ENCODE results near the gene KLHL29.

Gene KLHL29

DNA sequence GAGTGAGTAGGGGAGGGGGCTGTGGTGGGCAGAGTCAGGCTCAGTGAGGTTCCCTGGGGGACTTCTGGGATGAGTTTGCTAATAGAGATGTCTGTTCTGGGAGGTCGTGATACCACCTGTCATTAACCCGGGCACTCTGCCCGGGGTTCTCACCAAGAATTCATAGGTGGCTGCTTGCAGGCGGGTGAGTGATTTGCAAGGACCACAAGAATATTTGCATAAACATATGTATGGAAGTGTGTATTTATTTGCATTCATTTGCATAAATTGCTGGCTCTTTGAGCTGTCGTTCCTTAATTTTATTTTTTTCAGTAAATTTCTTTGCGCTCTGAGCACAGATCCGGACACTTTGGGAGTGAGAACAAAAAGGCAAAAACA, 282.0 kb downstream of the KLHL29 start:
- DNase-seq = no peak

DNA sequence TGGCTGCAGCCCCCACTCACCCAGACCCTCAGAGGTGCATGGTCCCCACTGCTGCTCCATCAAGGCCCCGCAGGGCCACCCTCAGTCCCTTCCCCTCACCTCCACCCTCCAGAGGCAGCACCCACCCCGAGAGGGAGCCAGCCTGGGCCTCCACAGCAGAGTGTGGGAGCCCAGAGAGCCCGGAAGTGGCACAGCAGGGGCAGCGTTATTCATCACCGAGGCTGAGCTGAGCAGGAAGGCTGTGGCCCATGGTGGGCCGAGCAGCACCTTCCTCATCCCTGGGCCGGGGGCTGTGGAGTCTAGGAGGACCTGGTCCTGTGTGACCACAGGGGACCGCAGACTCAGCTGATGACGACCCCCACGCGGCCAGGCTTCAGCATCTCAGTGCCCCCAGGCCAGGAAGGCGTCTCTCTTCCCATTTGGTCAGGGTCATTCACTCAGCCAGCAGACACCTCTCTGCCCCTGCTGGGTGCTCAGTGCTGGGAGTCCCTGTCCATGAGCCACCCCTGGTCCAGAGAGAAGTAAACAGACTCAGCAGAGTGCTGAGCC, 283.9 kb downstream of the KLHL29 start:
- no peak for DNase-seq

DNA sequence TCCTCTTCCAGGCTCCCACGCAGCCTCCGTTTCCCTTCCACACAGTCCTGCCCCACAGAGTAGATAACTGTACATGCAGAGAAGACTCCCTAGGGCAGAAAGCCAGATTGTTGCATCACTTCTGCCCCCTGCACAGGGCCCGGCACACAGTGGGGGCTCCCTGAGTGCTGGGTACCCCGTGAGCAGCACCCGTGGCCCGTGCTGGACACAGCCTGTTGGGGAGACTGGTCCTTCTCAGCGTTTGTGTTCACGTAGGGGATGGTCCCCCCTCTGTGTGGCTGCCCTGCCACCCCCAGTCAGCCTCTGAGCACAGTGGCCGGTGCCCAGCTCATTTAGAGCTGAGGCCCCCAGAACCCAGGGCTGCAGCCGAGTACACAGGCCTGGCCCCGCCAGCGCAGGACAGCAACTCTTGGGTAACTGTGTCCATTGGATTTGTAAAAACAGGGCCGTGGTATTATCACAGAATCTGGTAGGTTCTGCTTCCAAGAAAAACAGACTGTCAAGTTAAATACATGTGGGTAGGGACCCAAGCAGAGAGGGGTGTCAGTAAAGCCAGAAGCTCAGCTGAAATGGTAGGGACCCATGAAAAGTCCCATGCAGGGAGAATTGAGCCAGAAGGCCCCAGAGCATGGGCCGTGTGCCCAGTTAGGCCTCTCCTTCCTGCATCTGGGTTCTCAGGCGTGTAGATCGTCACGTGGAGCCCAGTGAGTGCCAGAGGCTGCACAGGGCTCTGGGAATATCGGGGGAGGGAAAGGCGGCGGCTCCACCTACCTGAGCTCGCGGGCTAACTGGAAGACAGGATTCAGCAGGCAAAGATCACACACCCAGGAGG, 284.6 kb downstream of the KLHL29 start:
- no peak for DNase-seq

DNA sequence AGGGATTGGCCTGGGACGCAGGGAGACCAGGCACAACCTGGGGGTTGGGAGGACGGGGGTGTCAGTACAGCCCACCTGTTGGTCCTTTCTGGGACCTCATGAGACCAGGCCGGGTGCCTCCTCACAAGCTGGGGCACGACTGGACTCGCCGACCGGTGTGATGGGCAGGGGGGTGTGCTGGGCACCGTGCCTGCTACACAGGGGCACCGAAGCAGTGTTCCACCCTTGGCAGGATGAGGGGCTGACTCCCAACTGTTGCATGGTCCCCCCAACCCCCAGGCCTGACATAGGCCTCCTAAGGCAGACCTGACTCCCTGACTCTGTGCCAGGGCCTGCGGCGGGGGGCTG, 285.2 kb downstream of the KLHL29 start:
- DNase-seq = no peak

DNA sequence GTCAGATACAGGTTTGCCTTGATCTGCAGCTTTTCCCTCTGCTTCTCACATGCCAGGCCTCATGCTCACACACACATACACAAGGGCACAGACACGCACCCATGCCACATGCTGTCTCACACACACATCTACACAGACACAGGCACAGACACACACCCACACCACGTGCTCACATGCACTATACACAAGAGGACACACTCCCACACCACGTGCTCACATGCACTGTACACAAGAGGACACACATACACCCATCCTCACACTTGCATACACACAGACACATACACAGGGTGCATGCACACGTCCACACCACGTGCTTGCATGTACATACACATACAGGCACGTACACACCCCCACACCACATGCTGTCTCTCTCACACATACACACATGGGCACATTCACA, 288.1 kb downstream of the KLHL29 start:
- no peak for DNase-seq

DNA sequence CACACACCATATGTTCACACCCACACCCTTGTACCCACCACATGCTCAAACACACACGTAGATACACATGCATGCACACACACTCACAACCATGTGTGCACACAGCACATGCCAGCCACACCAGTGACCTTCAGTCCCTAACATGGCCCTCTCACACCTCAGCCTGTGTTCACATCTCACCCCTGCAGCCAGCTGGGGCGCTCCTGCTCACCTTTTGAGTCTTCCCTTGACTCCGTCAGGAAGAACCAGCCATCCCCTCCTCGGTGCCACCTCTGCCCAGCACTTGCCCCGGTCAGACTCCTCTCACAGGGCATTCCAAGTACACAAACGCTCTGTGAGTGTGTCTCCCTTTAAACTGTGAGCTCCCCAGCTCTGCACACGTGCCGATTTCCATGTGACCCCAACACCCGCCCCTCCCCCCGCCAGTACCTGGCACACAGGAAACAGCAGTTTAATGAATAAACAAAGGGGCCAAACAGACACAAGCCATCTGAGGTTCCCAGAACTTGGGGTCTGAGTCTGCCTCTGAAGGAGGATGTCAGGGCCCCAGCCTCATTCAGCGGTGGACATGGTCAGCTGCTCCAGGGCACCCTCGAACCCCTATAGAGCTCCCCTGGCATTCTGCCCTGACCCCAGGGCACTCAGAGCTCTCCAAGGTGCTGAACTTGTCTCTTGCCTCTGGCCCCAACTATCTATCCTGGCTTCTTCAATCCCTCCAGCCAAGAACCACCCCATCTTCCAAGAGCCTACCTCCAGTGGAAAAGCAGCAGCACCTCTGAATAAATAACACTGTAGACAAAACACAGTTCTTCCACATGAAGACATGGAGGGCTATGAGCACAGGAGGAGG, 289.1 kb downstream of the KLHL29 start:
- DNase-seq = no peak

DNA sequence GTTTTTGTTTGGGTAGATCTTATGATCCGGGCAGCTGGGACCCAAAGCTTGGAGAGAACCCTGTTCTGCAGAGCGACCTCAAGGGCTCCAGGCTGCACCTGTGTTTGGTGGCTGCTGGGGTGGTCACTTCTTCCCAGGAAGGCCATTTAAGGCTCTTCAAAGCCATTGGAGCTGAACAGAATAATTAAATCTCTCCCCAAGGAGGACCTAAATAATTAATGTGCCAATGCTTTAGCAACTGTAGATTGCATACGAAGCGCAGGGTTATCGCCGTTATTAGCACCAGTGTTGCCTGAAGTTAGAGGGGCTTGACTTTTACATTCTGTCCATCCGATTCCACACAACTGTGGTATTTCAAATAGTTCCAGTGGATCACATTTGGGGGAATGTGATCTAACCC, 290.5 kb downstream of the KLHL29 start:
- no peak for DNase-seq

DNA sequence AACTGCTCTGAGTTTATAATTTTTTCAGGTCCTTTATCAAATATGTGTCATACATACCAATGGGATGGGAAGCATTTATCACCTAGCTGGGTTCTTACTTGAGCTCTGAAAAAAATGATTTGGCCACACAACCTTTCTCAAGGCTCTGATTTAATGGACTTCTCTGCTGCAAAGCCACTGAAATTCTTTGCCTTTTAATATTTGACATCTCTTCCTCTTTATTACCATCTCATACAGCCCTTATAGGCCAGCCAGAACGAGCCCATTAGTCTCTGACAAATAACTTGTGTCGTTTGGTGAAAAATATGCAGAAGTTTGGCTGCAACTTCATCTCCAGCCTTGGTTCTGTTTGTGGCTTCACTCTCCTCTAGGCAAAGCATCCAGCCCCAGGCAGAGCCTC, 292.9 kb downstream of the KLHL29 start:
- no peak for DNase-seq

DNA sequence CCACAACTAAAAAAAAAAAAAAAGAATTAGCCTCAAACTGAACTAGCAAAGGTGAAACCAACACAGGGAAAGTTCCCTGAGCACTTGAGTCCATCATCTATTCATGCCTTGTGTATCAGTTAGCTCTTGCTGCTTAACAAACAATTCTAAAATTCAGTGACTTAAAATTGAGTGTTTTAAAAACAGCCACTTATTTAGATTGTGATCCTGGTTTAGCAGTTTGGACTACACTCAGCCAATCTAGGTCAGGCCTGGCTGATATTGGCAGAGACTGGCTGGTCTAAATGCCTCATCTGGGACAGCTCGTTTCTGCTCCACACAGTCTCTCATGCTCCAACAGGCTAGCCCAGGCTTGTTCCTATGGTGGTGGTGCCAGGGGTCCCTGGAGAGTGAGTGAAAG, 294.1 kb downstream of the KLHL29 start:
- no peak for DNase-seq

DNA sequence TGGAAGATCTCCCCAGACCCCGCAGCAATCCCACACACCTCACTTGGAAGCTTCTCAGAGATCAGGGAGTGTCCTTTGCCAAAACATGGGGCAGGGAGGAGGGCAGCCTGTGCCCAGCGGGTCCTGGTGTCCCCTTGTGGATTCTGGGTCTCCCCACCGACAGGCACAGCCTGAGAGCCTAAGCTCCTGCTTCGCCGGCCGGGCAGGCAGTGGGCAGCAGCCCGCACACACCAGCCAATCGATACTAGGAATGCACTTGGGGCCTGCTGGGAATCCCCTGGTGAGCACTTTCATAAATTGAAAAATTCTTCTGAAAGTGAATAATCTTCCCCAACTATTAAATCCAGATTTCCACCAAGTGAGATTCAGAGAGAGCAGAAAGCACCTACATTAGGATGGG, 296.0 kb downstream of the KLHL29 start:
- no peak for DNase-seq

DNA sequence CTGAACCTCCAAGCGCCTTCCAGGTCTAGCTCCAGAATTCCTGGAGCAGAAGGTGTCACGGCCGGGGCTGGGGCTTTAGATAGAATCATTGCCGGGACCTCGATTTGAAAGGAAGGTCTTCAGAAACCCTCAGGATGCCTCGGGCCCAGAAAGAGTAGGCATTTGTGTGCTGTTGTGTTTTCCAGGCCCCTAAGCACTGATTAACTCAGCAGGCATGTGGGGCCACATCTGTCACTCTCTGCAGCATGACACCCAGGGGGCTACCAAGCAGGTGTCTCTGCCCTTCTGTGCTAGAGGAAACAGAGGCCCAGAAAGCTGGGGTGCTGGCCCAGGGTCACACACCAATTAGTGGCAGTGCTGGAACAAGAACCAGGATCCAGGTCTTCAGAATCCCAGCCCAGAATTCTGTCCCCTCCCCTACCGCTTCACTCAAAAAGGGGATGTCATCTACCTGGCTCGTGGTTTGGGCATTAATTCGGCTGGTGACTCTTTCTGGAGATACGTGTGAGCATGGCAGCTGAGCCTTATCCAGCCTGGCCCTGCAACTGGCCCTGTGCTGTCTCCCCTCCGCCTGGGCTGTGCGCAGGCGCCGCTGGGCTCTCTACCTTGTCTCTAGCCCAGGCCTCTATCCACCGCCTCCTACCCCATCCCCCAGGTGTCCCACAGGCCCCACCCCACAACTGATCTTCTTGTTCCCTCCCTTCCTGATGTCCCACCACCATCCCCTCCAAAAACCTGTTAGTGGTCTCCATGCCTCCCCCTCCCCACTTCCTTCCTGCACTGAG, 296.6 kb downstream of the KLHL29 start:
- DNase-seq = no peak

DNA sequence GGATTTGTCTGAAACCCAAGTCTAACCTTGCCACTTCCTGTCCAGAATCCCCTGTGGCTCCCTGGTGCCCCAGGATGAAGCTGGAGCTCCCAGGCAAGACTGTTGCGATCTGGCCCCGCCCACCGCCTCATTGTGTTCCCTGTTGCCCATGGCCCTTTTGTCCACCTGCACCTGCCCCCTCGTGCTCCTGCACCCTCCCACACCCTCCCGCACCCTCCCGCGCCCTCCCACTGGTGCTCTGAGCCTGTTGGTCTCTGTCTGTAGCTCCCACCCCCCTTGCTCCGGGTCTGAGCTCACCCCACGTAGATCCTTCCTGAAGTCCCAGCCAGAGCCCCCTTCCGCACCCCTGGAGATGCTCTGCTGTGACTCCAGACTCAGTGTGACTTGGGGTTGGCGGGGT, 297.5 kb downstream of the KLHL29 start:
- no peak for DNase-seq

DNA sequence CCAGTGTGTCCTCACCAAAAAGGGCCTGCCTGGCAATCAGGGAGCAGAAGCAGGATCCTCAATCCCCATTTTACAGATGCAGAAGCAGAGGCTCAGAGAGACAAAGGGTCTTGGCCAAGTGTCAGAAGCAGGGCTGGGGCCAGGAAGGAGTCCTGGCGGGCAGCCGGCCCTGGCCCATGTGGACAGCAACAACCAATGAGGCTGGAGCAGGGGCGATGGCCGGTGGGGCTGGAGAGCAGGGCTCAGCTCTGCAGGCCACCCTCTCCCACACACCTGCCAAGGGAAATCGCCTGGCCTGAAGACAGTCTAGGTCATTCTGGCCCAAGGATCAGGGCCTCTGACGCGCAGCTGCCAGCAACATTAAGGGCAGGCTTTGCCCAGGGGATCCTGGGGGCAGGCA, 298.0 kb downstream of the KLHL29 start:
- DNase-seq = no peak

DNA sequence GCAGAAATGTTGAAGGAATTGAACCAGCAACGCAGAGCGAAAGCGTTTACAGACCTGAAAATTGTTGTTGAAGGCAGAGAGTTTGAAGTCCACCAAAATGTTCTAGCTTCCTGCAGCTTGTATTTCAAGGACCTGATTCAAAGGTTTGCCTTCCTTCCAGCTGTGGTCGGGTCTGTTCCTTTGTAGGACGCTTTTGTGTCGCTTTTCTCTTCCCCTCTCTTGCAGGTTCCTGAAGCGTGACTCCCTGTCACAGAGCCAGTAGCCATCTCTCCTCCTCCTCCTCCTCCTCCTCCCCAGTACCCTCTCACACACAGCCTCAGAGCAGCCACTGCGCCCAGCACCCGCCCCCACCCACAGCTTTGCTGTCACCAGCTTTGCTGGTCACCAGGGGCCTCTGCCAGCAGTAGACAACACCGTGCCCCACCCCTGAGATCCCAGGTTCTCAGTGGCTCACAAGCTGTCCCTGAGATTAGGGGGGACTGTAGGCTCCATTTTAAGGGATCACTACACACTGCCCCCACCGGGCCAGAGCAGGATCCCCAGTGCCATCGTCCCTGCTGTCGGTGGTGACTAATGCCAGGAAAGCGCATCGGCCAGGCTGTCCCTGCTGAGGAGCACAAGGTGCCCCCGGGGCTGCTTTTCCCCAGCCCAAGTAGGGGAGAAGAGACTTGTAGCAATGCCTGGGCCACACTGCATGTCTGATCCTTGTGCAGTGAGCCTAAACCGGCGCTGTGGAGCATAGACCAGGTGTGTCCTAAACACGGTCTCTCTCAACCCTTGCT, 299.6 kb downstream of the KLHL29 start:
- no peak for DNase-seq

DNA sequence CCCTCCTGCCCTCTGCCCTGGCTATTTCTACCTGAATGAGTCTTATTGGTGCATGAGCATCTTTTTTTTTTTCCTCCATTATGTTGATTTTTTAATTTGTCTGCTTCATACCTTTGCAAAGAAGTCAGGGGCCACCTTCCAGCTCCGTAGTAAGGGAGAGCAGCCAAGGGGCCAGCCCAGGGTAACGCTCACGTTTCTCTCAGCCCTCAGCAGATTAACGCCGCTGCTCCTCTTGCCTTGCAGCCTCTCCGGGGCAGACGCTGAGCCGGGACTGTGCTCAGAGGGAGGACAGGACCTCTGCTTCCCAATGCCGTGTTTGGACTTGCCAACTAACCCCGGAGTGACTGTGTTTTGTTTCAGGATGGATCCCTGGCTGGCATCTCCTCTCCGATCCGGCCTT, 300.2 kb downstream of the KLHL29 start:
- DNase-seq = no peak

DNA sequence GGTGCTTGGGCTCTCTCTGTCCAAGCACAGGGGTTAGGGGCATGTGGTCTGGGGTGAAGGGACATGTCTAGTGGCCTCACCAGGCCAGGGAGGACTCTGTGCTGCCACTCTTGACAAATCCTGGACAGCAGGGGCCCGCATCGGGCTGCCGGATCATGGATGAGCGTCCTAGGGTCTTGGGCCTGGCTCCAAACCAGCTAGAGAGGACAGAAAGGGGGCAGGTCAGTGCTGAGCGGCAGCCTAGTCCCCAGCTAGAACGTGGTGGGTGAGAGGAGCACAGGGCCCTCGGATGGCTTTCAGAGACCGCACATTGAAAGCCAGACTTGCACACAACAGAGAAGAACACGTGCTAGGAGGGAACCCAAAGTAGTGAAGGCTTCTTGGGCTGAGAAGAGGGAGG, 300.7 kb downstream of the KLHL29 start:
- no peak for DNase-seq

DNA sequence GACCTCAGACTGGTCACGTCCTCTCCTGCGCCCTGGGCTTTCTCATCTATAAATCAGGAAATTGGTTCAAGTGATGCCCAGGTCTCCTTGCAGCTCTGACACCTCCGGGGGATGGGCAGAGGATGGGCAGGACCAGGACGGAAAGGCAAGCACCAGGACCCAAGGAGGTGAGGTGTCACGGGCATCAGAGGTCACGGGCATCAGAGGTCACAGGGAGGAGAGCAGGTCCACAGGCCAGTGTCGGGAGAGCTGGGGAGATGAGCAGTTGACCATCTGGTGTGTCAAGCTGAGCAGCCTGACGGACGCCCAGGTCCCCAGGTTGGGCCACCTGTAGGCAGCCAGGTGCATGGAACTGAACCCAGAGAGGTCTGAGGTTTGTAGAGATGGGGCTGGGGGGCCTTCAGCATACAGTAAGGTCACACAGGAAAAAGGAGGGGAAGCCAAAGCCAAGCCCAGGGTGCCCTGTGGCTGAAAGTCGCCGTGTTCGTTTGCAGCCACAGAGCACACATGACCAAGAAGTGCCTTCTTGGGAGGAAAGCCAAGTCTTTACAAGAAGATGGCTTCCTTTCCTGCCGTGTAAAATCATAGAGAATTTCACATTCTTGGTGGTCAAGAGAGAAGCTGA, 301.5 kb downstream of the KLHL29 start:
- no peak for DNase-seq

DNA sequence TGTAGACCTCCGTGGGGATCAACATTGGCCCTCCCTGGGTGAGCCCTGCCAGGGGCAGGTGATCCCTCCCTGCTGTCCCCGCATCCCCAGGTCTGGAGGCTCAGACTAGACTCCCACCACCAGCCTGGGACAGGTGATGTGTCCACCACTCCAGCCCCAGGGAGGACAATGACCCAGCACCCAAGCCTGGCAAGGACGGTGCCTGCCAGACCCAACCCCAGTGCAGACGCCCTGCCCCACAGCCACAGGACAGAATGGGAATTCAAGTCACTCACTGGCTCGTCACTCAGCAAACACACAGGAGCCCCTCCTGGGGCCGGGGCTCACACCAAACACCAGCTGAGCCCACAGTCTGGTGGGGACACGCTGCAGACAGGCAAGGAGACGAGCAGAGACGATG, 302.2 kb downstream of the KLHL29 start:
- DNase-seq = no peak

DNA sequence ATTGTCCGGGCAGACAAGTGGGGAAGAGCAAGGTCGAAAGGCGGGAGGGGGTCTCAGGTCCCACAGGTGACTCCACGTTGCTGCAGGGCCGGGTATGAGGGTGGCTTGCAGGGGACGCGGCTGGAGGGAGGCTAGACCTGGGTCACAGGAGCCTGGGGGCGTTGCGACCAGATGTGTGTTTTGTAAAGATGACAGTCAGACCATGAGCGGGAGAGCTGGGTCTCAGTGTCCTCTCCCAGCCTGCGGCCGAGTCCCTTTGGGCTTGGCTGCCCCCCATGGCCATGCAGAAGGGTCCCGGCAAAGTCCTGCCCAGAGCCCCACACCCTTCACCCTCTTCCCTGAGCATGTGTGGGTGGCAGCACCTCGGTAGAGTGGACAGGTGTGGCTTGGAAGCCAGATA, 302.7 kb downstream of the KLHL29 start:
- no peak for DNase-seq

DNA sequence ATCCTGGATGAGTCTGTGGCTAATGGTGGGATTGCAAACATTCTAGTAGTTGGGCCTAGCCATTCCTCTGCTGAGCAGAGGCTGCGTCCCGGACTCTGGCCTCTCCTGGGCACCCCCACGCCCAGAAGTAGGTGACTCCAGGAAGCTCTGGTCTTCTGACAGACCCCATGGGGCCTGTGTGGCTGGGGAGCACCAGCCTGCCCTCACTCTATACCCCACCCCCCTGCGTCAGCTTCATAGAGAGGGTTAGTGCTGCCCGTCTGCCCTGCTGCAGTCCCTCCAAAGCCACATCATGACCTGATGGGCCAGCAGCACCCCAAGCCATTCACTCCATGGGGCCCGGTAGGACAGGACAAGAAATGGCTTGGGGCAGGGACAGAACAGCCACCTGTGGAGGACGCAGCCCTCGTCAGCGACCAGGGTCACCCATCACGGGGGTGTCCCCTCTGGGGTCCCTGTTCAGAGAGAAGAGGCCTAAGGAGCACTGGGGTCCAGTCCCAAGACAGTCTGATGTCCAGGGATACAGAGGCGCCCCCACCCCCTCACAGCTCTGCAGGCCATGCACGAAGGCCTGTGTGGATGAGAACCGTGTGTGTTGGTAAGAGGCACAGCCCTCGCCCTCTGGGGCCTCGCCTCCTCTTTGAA, 303.6 kb downstream of the KLHL29 start:
- DNase-seq = no peak

DNA sequence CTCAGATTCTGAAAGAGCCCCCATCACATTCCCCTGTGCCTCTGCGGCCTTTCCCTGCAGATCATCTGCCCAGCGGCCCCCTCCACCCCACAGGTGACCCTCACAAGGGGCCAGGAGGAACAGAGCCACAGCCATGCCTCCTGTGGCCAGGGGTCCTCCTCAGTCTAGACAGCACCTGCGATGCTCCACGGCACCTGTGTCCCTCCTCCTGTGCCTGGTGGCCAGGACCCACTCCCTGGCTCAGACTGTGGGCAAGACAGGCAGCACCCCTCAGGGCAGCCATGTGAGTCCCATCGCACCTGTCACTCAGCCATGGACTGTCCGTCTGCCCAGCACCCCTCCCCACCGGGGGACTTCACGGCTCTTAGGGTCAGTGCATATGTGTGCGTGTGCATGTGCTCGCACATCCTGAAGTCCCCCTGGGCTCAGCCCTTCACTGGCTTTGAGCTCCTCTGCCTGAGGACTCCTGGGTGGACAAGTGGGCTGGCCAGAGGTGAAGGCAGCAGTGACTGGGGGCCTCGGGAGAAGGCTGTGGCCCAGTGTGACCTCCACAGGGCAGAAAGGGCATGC, 304.2 kb downstream of the KLHL29 start:
- no peak for DNase-seq
